ENCODE measurements around the gene TEX53.

The TEX53 gene

DNA sequence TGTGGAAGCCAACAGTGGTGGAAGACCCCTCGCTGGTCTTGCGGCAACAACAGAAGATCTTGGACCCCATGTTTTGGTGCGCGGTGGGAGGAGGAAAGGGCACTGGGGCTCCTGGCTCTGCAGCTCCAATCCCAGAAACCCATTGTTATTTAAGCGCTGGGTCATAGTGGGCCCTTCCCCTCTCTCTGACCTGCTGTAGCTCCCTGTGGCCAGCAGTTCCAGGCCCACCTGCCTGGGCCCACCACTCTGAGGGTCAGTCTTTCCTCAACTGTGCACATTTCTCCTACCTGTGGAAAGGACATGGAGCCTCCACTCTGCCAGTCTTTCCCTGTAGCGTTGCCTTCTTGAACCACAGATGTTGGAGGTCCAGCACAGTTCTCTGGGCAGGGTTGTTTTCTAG is at the start of gene TEX53:
TEX53 (minus strand) TSS at position 101 of the 400 bp plus-strand sequence; CDS start at position 70, 31 bp downstream.
- Histone ChIP-seq H3K4me3 (ENCODE audit: low read length) (no peak within 1 kb of the TSS), H3K36me3 (replicated peaks; ENCODE audit: insufficient read depth, low read length) (no peaks in the 10 kb centered on the region), H3K9me3 (replicated peaks; ENCODE audit: insufficient read depth, low read length) (no peaks in the 10 kb centered on the region), H3K9me2 (replicated peaks; ENCODE audit: insufficient read depth, low read length) (no peaks in the 10 kb centered on the region), H2AFZ (ENCODE audit: low read length) (no peak within 1 kb of the TSS), H3F3A (ENCODE audit: insufficient read depth, low read length) (peaks cover 5% of the 10 kb centered on the region; the same call in 1 of the 2 replicates), H3K27ac (ENCODE audit: low read length) (no peak within 1 kb of the TSS), H3K4me1 (ENCODE audit: low read length) (peaks cover 8% of the 10 kb centered on the region), H3K4me2 (ENCODE audit: low read depth, low read length) (no peak within 1 kb of the TSS), H3K27me3 (replicated peaks; ENCODE audit: insufficient read depth, low read length) (no peaks in the 10 kb centered on the region), H4K20me1 (ENCODE audit: insufficient read depth, low read length) (no peaks in the 10 kb centered on the region), H3K79me2 (ENCODE audit: low read length) (no peaks in the 10 kb centered on the region), H3K9ac (ENCODE audit: low read length) (no peak within 1 kb of the TSS)
- DNase-seq, result no peak
- TF ChIP-seq EZH2 (optimal IDR thresholded peaks at IDR 0.05; ENCODE audit: low read depth, low read length), result no peak
- no peak for TF ChIP-seq EZH2phosphoT487 (IDR thresholded peaks at IDR 0.05; ENCODE audit: low read length)
- TF ChIP-seq, protein P1, sequence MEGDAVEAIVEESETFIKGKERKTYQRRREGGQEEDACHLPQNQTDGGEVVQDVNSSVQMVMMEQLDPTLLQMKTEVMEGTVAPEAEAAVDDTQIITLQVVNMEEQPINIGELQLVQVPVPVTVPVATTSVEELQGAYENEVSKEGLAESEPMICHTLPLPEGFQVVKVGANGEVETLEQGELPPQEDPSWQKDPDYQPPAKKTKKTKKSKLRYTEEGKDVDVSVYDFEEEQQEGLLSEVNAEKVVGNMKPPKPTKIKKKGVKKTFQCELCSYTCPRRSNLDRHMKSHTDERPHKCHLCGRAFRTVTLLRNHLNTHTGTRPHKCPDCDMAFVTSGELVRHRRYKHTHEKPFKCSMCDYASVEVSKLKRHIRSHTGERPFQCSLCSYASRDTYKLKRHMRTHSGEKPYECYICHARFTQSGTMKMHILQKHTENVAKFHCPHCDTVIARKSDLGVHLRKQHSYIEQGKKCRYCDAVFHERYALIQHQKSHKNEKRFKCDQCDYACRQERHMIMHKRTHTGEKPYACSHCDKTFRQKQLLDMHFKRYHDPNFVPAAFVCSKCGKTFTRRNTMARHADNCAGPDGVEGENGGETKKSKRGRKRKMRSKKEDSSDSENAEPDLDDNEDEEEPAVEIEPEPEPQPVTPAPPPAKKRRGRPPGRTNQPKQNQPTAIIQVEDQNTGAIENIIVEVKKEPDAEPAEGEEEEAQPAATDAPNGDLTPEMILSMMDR (IDR thresholded peaks at IDR 0.05; ENCODE audit: low read length), result no peak

DNA sequence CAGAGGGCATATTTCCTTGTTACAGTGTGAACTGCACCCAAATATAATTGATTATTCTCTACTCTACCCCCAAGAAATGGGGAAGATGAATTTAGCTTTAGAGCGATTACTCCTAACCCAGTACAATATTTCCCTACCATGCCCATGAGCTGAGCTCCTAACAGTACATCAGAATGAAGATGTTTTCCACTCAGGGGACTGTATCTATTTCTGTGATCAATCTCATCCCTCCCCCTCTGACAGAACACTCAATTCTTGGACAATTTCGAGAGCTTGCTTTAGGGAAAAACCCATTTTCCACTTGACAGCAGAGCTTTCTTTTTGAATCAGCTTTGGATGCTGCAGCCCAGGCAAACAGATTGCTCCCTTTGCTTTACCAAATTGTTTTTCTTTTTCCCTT is 49.1 kb upstream of the TEX53 start:
- H3K27ac ChIP-seq (ENCODE audit: low read length), result no peak overlapping the region
- TF ChIP-seq, protein P1 (IDR thresholded peaks at IDR 0.05; ENCODE audit: low read length), result no peak
- TF ChIP-seq EZH2phosphoT487 (IDR thresholded peaks at IDR 0.05; ENCODE audit: low read length) (no peak), EZH2 (optimal IDR thresholded peaks at IDR 0.05; ENCODE audit: low read depth, low read length) (no peak)
- DNase-seq, result no peak
- no peaks in the 10 kb centered on the region for H3K27me3 ChIP-seq (replicated peaks; ENCODE audit: insufficient read depth, low read length)
- no peak overlapping the region for H3K4me2 ChIP-seq (ENCODE audit: low read depth, low read length)
- no peaks in the 10 kb centered on the region for H3K4me1 ChIP-seq (ENCODE audit: low read length)
- no peaks in the 10 kb centered on the region for H3K36me3 ChIP-seq (replicated peaks; ENCODE audit: insufficient read depth, low read length)
- H3K9ac ChIP-seq (ENCODE audit: low read length), result no peak overlapping the region
- H3F3A ChIP-seq (ENCODE audit: insufficient read depth, low read length), result no peaks in the 10 kb centered on the region
- H4K20me1 ChIP-seq (ENCODE audit: insufficient read depth, low read length), result no peaks in the 10 kb centered on the region
- no peaks in the 10 kb centered on the region for H3K9me3 ChIP-seq (replicated peaks; ENCODE audit: insufficient read depth, low read length)
- no peaks in the 10 kb centered on the region for H3K79me2 ChIP-seq (ENCODE audit: low read length)
- no peaks in the 10 kb centered on the region for H3K9me2 ChIP-seq (replicated peaks; ENCODE audit: insufficient read depth, low read length)
- H3K4me3 ChIP-seq (ENCODE audit: low read length), result no peak overlapping the region
- no peak overlapping the region for H2AFZ ChIP-seq (ENCODE audit: low read length)

DNA sequence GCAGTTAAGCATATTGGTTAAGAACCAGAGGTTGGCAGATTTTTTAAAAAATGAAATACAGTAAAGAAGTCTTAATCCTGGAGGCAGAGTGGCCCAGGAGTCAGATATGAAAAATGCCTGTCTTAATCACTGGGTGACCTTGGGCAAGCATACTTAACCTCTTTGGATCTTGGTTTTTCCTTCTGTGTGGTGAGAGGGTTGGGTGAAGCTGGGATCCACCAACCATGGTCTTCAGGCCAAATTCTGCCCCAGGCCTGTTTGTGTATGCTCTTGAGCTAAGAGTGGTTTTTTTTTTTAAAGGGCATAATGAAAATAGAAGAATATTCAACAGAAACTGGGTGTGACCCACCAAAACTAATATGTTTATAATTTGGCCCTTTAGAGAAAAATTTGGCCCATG is 44.4 kb upstream of the TEX53 start:
- Histone ChIP-seq H3K27me3 (replicated peaks; ENCODE audit: insufficient read depth, low read length) (no peaks in the 10 kb centered on the region), H3K4me2 (ENCODE audit: low read depth, low read length) (no peak overlapping the region), H3K79me2 (ENCODE audit: low read length) (no peaks in the 10 kb centered on the region), H3K27ac (ENCODE audit: low read length) (no peak overlapping the region), H3K4me1 (ENCODE audit: low read length) (peaks cover 11% of the 10 kb centered on the region), H3K4me3 (ENCODE audit: low read length) (no peak overlapping the region), H3K36me3 (replicated peaks; ENCODE audit: insufficient read depth, low read length) (no peaks in the 10 kb centered on the region), H3K9me2 (replicated peaks; ENCODE audit: insufficient read depth, low read length) (no peaks in the 10 kb centered on the region), H3K9ac (ENCODE audit: low read length) (no peak overlapping the region), H3K9me3 (replicated peaks; ENCODE audit: insufficient read depth, low read length) (no peaks in the 10 kb centered on the region), H3F3A (ENCODE audit: insufficient read depth, low read length) (peaks cover 8% of the 10 kb centered on the region), H4K20me1 (ENCODE audit: insufficient read depth, low read length) (no peaks in the 10 kb centered on the region), H2AFZ (ENCODE audit: low read length) (no peak overlapping the region)
- TF ChIP-seq EZH2 (optimal IDR thresholded peaks at IDR 0.05; ENCODE audit: low read depth, low read length) (no peak), EZH2phosphoT487 (IDR thresholded peaks at IDR 0.05; ENCODE audit: low read length) (no peak)
- TF ChIP-seq, protein P1 (IDR thresholded peaks at IDR 0.05; ENCODE audit: low read length), result no peak
- no peak for DNase-seq
